GM23338 (cell line): Measurements from ENCODE around the gene ING4. TPM values are rescaled to one million over a fixed set of nuclear protein-coding genes. Genes with fewer than 3 reads are reported as not detected.

ENCODE experiments used
- ATAC-seq: fragments of 200-7000 bp; cut with Tn5 transposase; 3 replicates; pipeline ENCODE4 v1.9.1; 2020
- DNase-seq: peaks from one replicate; pipeline ENCODE4 v3.0.0-alpha.2; 2015; ENCODE audit warnings: low spot score
- H2AFZ ChIP-seq: fragments of 200-600 bp; sonication (generic); 2 replicates; pipeline ENCODE4 v1.8.0; 2016; ENCODE audit warnings: antibody characterized with exemption, mild to moderate bottlenecking, moderate library complexity
- H3F3A ChIP-seq: fragments of 200-600 bp; sonication (generic); replicated peaks from 2 replicates; pipeline ENCODE4 v1.8.0; 2017; ENCODE audit warnings: antibody characterized with exemption, mixed run types, low read depth
- H3K27ac ChIP-seq: fragments of 200-600 bp; sonication (generic); 2 replicates; pipeline ENCODE4 v1.6.1; 2016; ENCODE audit warnings: low read depth
- H3K27me3 ChIP-seq: fragments of 200-600 bp; sonication (generic); 2 replicates; pipeline ENCODE4 v1.8.0; 2016; ENCODE audit warnings: mild to moderate bottlenecking, mixed run types, moderate library complexity; ENCODE audit not compliant: insufficient read depth
- H3K36me3 ChIP-seq: fragments of 200-600 bp; sonication (generic); 2 replicates; pipeline ENCODE4 v1.8.0; 2016; ENCODE audit warnings: mild to moderate bottlenecking; ENCODE audit not compliant: insufficient read depth
- H3K4me1 ChIP-seq: fragments of 200-600 bp; sonication (generic); 2 replicates; pipeline ENCODE4 v1.8.0; 2016; ENCODE audit warnings: mild to moderate bottlenecking, moderate library complexity; ENCODE audit not compliant: insufficient read depth
- H3K4me2 ChIP-seq: fragments of 200-600 bp; sonication (generic); 2 replicates; pipeline ENCODE4 v1.7.1; 2017; ENCODE audit warnings: mixed run types
- H3K4me3 ChIP-seq: fragments of 200-600 bp; sonication (generic); 2 replicates; pipeline ENCODE4 v1.6.1; 2016; ENCODE audit warnings: mixed run types
- H3K79me2 ChIP-seq: fragments of 200-600 bp; sonication (generic); replicated peaks from 2 replicates; pipeline ENCODE4 v1.8.0; 2017; ENCODE audit warnings: mild to moderate bottlenecking; ENCODE audit not compliant: insufficient read depth
- H3K9me2 ChIP-seq: fragments of 200-600 bp; sonication (generic); 2 replicates; pipeline ENCODE4 v1.8.0; 2017; ENCODE audit not compliant: insufficient read depth
- H4K20me1 ChIP-seq: fragments of 200-600 bp; sonication (generic); replicated peaks from 2 replicates; pipeline ENCODE4 v1.8.0; 2017; ENCODE audit warnings: mild to moderate bottlenecking; ENCODE audit not compliant: insufficient read depth
- H3K27ac Mint-ChIP-seq: 2 replicates; pipeline ENCODE4 v1.8.0; 2020; ENCODE audit warnings: inconsistent platforms, mild to moderate bottlenecking, moderate library complexity, mixed read lengths
- H3K27me3 Mint-ChIP-seq: 3 replicates; pipeline ENCODE4 v1.8.0; 2022; ENCODE audit warnings: low read depth, mild to moderate bottlenecking, moderate library complexity, mixed read lengths, inconsistent platforms; ENCODE audit not compliant: insufficient read depth, poor library complexity
- H3K36me3 Mint-ChIP-seq: 3 replicates; pipeline ENCODE4 v1.8.0; 2021; ENCODE audit warnings: low read depth, mild to moderate bottlenecking, inconsistent platforms, moderate library complexity, mixed read lengths
- H3K4me1 Mint-ChIP-seq: 3 replicates; pipeline ENCODE4 v1.8.0; 2020; ENCODE audit warnings: mild to moderate bottlenecking, inconsistent platforms, mixed read lengths
- H3K4me3 Mint-ChIP-seq: 3 replicates; pipeline ENCODE4 v1.8.0; 2021; ENCODE audit warnings: moderate library complexity, mild to moderate bottlenecking, inconsistent platforms, mixed read lengths
- H3K9me3 Mint-ChIP-seq: 3 replicates; pipeline ENCODE4 v1.8.0; 2020; ENCODE audit warnings: moderate library complexity, mild to moderate bottlenecking, inconsistent platforms, mixed read lengths
- CREB1 ChIP-seq: fragments of 250-450 bp; sonication (Bioruptor Pico); IDR thresholded peaks from 2 replicates; pipeline ENCODE4 v1.5.0; 2020; ENCODE audit warnings: low read depth, mild to moderate bottlenecking, moderate library complexity
- EZH2 ChIP-seq: fragments of 200-600 bp; sonication (generic); IDR thresholded peaks from one replicate; pipeline ENCODE4 v1.8.0; 2017; ENCODE audit warnings: antibody characterized with exemption, mild to moderate bottlenecking, low read depth; ENCODE audit not compliant: unreplicated experiment
- EZH2phosphoT487 ChIP-seq: fragments of 200-600 bp; sonication (generic); IDR thresholded peaks from one replicate; pipeline ENCODE4 v1.8.1; 2018; ENCODE audit warnings: antibody characterized with exemption; ENCODE audit not compliant: unreplicated experiment
- JUNB ChIP-seq: IDR thresholded peaks from one replicate; pipeline ENCODE4 v1.6.1; 2016; ENCODE audit warnings: antibody characterized with exemption; ENCODE audit not compliant: unreplicated experiment
- NANOG ChIP-seq: IDR thresholded peaks from 2 replicates; pipeline ENCODE4 v1.6.1; 2016; ENCODE audit warnings: antibody characterized with exemption, borderline replicate concordance
- POLR2AphosphoS5 ChIP-seq: IDR thresholded peaks from 2 replicates; pipeline ENCODE4 v1.6.1; 2016; ENCODE audit warnings: antibody characterized with exemption, low read depth
- STAT1 ChIP-seq: IDR thresholded peaks from one replicate; pipeline ENCODE4 v1.6.1; 2016; ENCODE audit warnings: antibody characterized with exemption; ENCODE audit not compliant: unreplicated experiment
- ZNF114 ChIP-seq: fragments of 250-450 bp; sonication (Bioruptor Pico); IDR thresholded peaks from 2 replicates; pipeline ENCODE4 v1.5.0; 2020; ENCODE audit warnings: mild to moderate bottlenecking, moderate library complexity
- ZNF331 ChIP-seq: fragments of 250-450 bp; sonication (Bioruptor Pico); IDR thresholded peaks from 2 replicates; pipeline ENCODE4 v1.5.0; 2020; ENCODE audit warnings: low read depth, mild to moderate bottlenecking, moderate library complexity
- polyA plus RNA-seq: library from polyadenylated mRNA; unstranded; fragments of >200 nt; fragmentation: Nextera tagmentation; extraction: Ambion mirVana; gene quantifications from 2 replicates; pipeline ENCODE4 v1.2.1, GENCODE V29; 2016
- total RNA-seq: library from RNA; depleted of rRNA; stranded (reverse); fragments of >200 nt; shearing (Covaris generic); gene quantifications from 2 replicates; pipeline ENCODE4 v1.2.3, GENCODE V29; 2014
- TF ChIP-seq, protein P1 (sequence below): IDR thresholded peaks from one replicate; pipeline ENCODE4 v1.6.1; 2018; ENCODE audit warnings: antibody characterized with exemption; ENCODE audit not compliant: unreplicated experiment
- TF ChIP-seq, protein P2 (sequence below): IDR thresholded peaks from 2 replicates; pipeline ENCODE4 v1.6.1; 2016; ENCODE audit warnings: antibody characterized with exemption
- TF ChIP-seq, protein P3 (sequence below): fragments of 250-450 bp; sonication (Bioruptor Pico); IDR thresholded peaks from 2 replicates; pipeline ENCODE4 v1.5.0; 2020; ENCODE audit warnings: mild to moderate bottlenecking, moderate library complexity
- TF ChIP-seq, protein P4 (sequence below), 2 experiments: fragments of 200-600 bp in 1 of 2; sonication (generic) in 1 of 2; conservative IDR thresholded peaks; 2 replicates each; pipeline versions ENCODE4 v1.5.1 to v1.6.1; 2016 to 2017; ENCODE audit warnings: antibody characterized with exemption in 2 of 2, low read depth in 2 of 2, mild to moderate bottlenecking in 2 of 2, moderate library complexity in 1 of 2

Gene ING4
- total and polyA plus RNA-seq, 2 experiments from 2014 or later: 22.0 to 29.6 TPM

DNA sequence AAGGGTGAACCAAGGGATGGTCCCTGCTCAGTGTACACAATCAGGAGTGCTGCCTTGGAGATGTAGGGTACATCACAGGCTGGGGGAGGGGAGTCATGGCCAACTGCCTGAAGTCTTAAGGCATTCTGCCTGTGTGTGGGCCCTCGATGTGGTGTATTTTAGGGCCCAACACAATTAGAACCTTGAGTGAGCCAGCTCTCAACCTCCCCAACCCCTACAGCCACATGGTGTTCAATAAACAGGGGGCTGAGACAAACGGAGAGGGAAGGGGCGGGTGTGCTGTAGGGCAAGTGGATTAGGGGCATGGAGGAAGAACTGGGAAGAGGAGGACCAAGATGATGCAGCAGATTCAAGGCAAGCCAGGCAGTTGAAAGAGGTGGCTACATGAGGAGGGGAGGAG is 47.1 kb downstream of the ING4 start:
- H3K27ac Mint-ChIP-seq: 0 out of 2 replicates have a peak overlapping the region, but pooled peaks have one; percentile 2
- no peak for DNase-seq

More for the DNA sequence above, 47.1 kb downstream of the ING4 start:
- Histone ChIP-seq H3K27me3 (peaks cover 23% of the 10 kb centered on the region), H2AFZ (peak overlapping the region; percentile 76), H3F3A (peaks cover 21% of the 10 kb centered on the region; the same call in 1 of the 2 replicates), H4K20me1 (no peaks in the 10 kb centered on the region), H3K4me2 (no peak overlapping the region), H3K9me2 (peaks cover 4% of the 10 kb centered on the region), H3K79me2 (no peaks in the 10 kb centered on the region), H3K4me1 (peaks cover 31% of the 10 kb centered on the region), H3K36me3 (no peaks in the 10 kb centered on the region), H3K27ac (no peak overlapping the region), H3K4me3 (no peak overlapping the region)
- Mint-ChIP-seq H3K36me3 (no peaks in the 10 kb centered on the region; the same call in 2 of the 3 replicates), H3K27me3 (peaks cover 33% of the 10 kb centered on the region), H3K4me3 (no peak overlapping the region), H3K9me3 (peaks cover under 1% of the 10 kb centered on the region; the same call in 1 of the 3 replicates), H3K4me1 (peaks cover 40% of the 10 kb centered on the region)
- TF ChIP-seq STAT1: no peak
- no peak for TF ChIP-seq ZNF331 (CRISPR knock-in tag)
- TF ChIP-seq CREB1 (CRISPR knock-in tag): no peak
- TF ChIP-seq ZNF114 (CRISPR knock-in tag): no peak
- no peak for TF ChIP-seq EZH2phosphoT487
- no peak for TF ChIP-seq NANOG
- TF ChIP-seq POLR2AphosphoS5: no peak
- TF ChIP-seq, protein P1, sequence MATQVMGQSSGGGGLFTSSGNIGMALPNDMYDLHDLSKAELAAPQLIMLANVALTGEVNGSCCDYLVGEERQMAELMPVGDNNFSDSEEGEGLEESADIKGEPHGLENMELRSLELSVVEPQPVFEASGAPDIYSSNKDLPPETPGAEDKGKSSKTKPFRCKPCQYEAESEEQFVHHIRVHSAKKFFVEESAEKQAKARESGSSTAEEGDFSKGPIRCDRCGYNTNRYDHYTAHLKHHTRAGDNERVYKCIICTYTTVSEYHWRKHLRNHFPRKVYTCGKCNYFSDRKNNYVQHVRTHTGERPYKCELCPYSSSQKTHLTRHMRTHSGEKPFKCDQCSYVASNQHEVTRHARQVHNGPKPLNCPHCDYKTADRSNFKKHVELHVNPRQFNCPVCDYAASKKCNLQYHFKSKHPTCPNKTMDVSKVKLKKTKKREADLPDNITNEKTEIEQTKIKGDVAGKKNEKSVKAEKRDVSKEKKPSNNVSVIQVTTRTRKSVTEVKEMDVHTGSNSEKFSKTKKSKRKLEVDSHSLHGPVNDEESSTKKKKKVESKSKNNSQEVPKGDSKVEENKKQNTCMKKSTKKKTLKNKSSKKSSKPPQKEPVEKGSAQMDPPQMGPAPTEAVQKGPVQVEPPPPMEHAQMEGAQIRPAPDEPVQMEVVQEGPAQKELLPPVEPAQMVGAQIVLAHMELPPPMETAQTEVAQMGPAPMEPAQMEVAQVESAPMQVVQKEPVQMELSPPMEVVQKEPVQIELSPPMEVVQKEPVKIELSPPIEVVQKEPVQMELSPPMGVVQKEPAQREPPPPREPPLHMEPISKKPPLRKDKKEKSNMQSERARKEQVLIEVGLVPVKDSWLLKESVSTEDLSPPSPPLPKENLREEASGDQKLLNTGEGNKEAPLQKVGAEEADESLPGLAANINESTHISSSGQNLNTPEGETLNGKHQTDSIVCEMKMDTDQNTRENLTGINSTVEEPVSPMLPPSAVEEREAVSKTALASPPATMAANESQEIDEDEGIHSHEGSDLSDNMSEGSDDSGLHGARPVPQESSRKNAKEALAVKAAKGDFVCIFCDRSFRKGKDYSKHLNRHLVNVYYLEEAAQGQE: no peak
- TF ChIP-seq JUNB: no peak
- TF ChIP-seq, protein P2, sequence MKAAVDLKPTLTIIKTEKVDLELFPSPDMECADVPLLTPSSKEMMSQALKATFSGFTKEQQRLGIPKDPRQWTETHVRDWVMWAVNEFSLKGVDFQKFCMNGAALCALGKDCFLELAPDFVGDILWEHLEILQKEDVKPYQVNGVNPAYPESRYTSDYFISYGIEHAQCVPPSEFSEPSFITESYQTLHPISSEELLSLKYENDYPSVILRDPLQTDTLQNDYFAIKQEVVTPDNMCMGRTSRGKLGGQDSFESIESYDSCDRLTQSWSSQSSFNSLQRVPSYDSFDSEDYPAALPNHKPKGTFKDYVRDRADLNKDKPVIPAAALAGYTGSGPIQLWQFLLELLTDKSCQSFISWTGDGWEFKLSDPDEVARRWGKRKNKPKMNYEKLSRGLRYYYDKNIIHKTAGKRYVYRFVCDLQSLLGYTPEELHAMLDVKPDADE: no peak
- TF ChIP-seq, protein P3, sequence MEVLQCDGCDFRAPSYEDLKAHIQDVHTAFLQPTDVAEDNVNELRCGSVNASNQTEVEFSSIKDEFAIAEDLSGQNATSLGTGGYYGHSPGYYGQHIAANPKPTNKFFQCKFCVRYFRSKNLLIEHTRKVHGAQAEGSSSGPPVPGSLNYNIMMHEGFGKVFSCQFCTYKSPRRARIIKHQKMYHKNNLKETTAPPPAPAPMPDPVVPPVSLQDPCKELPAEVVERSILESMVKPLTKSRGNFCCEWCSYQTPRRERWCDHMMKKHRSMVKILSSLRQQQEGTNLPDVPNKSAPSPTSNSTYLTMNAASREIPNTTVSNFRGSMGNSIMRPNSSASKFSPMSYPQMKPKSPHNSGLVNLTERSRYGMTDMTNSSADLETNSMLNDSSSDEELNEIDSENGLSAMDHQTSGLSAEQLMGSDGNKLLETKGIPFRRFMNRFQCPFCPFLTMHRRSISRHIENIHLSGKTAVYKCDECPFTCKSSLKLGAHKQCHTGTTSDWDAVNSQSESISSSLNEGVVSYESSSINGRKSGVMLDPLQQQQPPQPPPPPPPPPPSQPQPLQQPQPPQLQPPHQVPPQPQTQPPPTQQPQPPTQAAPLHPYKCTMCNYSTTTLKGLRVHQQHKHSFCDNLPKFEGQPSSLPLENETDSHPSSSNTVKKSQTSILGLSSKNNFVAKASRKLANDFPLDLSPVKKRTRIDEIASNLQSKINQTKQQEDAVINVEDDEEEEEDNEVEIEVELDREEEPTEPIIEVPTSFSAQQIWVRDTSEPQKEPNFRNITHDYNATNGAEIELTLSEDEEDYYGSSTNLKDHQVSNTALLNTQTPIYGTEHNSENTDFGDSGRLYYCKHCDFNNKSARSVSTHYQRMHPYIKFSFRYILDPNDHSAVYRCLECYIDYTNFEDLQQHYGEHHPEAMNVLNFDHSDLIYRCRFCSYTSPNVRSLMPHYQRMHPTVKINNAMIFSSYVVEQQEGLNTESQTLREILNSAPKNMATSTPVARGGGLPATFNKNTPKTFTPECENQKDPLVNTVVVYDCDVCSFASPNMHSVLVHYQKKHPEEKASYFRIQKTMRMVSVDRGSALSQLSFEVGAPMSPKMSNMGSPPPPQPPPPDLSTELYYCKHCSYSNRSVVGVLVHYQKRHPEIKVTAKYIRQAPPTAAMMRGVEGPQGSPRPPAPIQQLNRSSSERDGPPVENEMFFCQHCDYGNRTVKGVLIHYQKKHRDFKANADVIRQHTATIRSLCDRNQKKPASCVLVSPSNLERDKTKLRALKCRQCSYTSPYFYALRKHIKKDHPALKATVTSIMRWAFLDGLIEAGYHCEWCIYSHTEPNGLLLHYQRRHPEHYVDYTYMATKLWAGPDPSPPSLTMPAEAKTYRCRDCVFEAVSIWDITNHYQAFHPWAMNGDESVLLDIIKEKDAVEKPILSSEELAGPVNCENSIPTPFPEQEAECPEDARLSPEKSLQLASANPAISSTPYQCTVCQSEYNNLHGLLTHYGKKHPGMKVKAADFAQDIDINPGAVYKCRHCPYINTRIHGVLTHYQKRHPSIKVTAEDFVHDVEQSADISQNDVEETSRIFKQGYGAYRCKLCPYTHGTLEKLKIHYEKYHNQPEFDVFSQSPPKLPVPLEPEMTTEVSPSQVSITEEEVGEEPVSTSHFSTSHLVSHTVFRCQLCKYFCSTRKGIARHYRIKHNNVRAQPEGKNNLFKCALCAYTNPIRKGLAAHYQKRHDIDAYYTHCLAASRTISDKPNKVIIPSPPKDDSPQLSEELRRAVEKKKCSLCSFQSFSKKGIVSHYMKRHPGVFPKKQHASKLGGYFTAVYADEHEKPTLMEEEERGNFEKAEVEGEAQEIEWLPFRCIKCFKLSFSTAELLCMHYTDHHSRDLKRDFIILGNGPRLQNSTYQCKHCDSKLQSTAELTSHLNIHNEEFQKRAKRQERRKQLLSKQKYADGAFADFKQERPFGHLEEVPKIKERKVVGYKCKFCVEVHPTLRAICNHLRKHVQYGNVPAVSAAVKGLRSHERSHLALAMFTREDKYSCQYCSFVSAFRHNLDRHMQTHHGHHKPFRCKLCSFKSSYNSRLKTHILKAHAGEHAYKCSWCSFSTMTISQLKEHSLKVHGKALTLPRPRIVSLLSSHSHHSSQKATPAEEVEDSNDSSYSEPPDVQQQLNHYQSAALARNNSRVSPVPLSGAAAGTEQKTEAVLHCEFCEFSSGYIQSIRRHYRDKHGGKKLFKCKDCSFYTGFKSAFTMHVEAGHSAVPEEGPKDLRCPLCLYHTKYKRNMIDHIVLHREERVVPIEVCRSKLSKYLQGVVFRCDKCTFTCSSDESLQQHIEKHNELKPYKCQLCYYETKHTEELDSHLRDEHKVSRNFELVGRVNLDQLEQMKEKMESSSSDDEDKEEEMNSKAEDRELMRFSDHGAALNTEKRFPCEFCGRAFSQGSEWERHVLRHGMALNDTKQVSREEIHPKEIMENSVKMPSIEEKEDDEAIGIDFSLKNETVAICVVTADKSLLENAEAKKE: no peak
- TF ChIP-seq, protein P4, sequence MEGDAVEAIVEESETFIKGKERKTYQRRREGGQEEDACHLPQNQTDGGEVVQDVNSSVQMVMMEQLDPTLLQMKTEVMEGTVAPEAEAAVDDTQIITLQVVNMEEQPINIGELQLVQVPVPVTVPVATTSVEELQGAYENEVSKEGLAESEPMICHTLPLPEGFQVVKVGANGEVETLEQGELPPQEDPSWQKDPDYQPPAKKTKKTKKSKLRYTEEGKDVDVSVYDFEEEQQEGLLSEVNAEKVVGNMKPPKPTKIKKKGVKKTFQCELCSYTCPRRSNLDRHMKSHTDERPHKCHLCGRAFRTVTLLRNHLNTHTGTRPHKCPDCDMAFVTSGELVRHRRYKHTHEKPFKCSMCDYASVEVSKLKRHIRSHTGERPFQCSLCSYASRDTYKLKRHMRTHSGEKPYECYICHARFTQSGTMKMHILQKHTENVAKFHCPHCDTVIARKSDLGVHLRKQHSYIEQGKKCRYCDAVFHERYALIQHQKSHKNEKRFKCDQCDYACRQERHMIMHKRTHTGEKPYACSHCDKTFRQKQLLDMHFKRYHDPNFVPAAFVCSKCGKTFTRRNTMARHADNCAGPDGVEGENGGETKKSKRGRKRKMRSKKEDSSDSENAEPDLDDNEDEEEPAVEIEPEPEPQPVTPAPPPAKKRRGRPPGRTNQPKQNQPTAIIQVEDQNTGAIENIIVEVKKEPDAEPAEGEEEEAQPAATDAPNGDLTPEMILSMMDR (conservative IDR thresholded peaks at IDR 0.05; ENCODE audit: low read depth in 2 of 2): no peak
- TF ChIP-seq EZH2: no peak
- ATAC-seq: no peak
